HL-60 (cell line): Measurements from ENCODE around the gene GATD1.

Experiments
- DNase-seq, 2 experiments: peaks; one replicate each; pipeline ENCODE4 v3.0.0-alpha.2; 2010 to 2020; ENCODE audit warnings: low read depth in 1 of 2, low spot score in 1 of 2
- H3K27ac ChIP-seq: fragments of 250-450 bp; sonication (Bioruptor Pico); replicated peaks from 2 replicates; pipeline ENCODE4 v1.5.1; 2020; ENCODE audit warnings: mild to moderate bottlenecking, moderate library complexity
- H3K27me3 ChIP-seq: fragments of 250-450 bp; sonication (Bioruptor Pico); 2 replicates; pipeline ENCODE4 v1.5.1; 2021; ENCODE audit warnings: mild to moderate bottlenecking, moderate library complexity; ENCODE audit not compliant: insufficient read depth, poor library complexity, severe bottlenecking
- H3K4me3 ChIP-seq: replicated peaks from 2 replicates; pipeline ENCODE4 v1.5.1; 2011; ENCODE audit warnings: mild to moderate bottlenecking, control low read depth, low read length; ENCODE audit not compliant: insufficient read depth
- GABPA ChIP-seq: IDR thresholded peaks from 2 replicates; pipeline ENCODE4 v1.6.1; 2012; ENCODE audit warnings: low read depth
- POLR2AphosphoS5 ChIP-seq: IDR thresholded peaks from 2 replicates; pipeline ENCODE4 v1.6.1; 2012; ENCODE audit warnings: low read depth
- SPI1 ChIP-seq: IDR thresholded peaks from 2 replicates; pipeline ENCODE4 v1.6.1; 2012; ENCODE audit warnings: low read depth, mild to moderate bottlenecking, borderline replicate concordance
- long read RNA-seq: library from polyadenylated mRNA; unstranded; transcript quantifications from one replicate; pipeline ENCODE4 v2.0.0, GENCODE V29; 2020
- TF ChIP-seq, protein P1 (sequence below): IDR thresholded peaks from 2 replicates; pipeline ENCODE4 v1.6.1; 2012; ENCODE audit warnings: low read depth; ENCODE audit not compliant: insufficient replicate concordance
- TF ChIP-seq, protein P2 (sequence below): IDR thresholded peaks from one replicate; pipeline ENCODE4 v1.5.1; 2011; ENCODE audit warnings: low read length, control low read depth, inconsistent platforms; ENCODE audit not compliant: insufficient read depth

The GATD1 gene, protein sequence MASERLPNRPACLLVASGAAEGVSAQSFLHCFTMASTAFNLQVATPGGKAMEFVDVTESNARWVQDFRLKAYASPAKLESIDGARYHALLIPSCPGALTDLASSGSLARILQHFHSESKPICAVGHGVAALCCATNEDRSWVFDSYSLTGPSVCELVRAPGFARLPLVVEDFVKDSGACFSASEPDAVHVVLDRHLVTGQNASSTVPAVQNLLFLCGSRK
- long read RNA-seq, full-length matches to known transcripts, result 13 of 16 reads
- long read RNA-seq, partial matches to known transcripts, result 1 of 16 reads
- long read RNA-seq, other reads (novel, unspliced or antisense), result 2 of 16 reads

DNA sequence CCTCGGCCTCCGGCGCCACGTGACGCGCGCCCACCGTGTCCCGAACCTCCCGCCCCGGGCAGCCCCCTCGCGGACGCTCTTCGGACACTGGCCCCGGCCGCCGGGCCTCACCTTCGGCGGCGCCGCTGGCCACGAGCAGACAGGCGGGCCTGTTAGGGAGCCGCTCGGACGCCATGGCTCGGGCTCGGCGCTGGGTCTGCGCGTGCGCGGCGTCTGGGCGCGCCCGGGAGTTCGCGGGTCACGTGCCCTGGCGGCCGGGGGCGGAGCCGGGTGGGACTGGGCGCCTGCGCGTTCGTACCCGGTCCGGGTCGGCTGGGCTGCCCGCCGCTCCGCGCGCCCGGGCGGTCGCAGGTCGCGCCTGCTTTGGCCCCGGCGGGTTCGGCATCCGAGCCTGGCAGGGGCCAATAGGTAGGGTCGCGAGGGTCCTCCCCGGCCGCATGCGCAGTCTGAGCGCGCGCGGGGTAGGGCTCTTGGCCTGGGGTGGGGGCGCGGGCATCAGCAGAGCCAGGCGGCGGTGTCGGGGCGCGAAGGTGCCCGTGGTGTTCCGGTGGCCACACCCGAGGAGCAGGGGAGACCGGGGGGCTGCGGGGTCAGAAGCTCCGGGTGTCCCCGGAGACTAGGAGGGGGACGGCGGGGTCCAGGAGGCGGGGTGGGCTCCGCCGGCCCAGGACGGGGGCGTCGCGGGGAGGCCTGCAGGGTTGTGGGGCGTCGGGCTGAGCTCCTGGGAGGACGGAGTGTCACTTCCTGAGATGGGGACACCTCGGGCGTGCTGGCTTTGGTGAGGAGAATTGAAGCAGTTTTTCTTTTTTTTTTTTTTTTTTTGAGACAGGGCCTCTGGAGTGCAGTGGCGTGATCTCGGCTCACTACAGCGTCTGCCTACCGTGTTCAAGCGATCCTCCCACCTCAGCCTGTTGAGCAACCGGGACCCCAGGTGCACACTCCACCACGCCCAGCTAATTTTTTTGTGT is at the start of gene GATD1:
Gene GATD1, minus strand, starts transcription at position 200 of the 968 bp plus-strand sequence. Its CDS starts 25 bp downstream, at position 175.
- TF ChIP-seq, protein P1, sequence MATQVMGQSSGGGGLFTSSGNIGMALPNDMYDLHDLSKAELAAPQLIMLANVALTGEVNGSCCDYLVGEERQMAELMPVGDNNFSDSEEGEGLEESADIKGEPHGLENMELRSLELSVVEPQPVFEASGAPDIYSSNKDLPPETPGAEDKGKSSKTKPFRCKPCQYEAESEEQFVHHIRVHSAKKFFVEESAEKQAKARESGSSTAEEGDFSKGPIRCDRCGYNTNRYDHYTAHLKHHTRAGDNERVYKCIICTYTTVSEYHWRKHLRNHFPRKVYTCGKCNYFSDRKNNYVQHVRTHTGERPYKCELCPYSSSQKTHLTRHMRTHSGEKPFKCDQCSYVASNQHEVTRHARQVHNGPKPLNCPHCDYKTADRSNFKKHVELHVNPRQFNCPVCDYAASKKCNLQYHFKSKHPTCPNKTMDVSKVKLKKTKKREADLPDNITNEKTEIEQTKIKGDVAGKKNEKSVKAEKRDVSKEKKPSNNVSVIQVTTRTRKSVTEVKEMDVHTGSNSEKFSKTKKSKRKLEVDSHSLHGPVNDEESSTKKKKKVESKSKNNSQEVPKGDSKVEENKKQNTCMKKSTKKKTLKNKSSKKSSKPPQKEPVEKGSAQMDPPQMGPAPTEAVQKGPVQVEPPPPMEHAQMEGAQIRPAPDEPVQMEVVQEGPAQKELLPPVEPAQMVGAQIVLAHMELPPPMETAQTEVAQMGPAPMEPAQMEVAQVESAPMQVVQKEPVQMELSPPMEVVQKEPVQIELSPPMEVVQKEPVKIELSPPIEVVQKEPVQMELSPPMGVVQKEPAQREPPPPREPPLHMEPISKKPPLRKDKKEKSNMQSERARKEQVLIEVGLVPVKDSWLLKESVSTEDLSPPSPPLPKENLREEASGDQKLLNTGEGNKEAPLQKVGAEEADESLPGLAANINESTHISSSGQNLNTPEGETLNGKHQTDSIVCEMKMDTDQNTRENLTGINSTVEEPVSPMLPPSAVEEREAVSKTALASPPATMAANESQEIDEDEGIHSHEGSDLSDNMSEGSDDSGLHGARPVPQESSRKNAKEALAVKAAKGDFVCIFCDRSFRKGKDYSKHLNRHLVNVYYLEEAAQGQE, result peak; percentile 43
- TF ChIP-seq SPI1, result no peak
- peak; percentile 51; the same call in 1 of the 2 replicates for TF ChIP-seq POLR2AphosphoS5
- Histone ChIP-seq H3K27ac (peak within 1 kb of the TSS; percentile 84), H3K27me3 (no peaks in the 10 kb centered on the region), H3K4me3 (peak within 1 kb of the TSS; percentile 72)
- peak; percentile 85 to 88 for DNase-seq

DNA sequence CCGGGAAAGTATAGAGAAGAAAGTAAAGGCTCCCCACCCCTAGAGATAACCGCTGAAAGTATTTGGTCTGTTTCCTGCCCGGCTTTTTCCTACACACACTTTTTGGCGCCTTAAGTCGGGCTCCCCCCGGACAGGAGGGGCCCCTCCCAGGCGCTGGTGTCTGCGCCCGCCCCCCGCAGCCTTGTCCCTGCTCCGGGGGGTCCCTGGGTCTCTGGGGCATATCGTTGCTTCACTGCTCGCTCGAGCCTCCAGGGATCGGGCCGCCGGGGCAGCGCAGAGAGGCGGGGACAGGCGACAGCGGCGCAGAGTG is 49.5 kb upstream of the GATD1 start:
- H3K4me3 ChIP-seq, result peak overlapping the region; percentile 46
- peak overlapping the region; percentile 65 for H3K27ac ChIP-seq
- TF ChIP-seq GABPA (no peak), SPI1 (no peak), POLR2AphosphoS5 (no peak)
- TF ChIP-seq, protein P2, sequence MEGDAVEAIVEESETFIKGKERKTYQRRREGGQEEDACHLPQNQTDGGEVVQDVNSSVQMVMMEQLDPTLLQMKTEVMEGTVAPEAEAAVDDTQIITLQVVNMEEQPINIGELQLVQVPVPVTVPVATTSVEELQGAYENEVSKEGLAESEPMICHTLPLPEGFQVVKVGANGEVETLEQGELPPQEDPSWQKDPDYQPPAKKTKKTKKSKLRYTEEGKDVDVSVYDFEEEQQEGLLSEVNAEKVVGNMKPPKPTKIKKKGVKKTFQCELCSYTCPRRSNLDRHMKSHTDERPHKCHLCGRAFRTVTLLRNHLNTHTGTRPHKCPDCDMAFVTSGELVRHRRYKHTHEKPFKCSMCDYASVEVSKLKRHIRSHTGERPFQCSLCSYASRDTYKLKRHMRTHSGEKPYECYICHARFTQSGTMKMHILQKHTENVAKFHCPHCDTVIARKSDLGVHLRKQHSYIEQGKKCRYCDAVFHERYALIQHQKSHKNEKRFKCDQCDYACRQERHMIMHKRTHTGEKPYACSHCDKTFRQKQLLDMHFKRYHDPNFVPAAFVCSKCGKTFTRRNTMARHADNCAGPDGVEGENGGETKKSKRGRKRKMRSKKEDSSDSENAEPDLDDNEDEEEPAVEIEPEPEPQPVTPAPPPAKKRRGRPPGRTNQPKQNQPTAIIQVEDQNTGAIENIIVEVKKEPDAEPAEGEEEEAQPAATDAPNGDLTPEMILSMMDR, result no peak
- TF ChIP-seq, protein P1, result no peak
- DNase-seq, result no peak
- H3K27me3 ChIP-seq, result peaks cover 9% of the 10 kb centered on the region

DNA sequence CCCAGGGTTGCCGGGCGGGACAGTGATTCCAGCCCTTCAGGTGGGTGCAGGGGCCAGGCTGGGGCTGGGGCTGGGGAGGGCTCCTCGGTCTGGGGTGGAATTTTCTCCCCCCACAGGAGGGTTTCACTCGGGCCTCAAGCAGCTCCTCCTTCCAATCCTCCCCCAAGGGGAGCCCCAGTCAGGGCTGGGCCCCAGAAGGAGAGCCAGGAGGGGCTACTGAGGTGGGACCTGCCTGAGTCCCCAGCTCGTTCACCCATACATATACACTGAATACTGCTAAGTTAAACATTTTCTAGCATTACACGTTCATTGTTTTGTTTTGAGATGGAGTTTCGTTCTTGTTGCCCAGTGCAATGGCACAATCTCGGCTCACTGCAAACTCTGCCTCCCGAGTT is 48.9 kb upstream of the GATD1 start:
- Histone ChIP-seq H3K4me3 (no peak overlapping the region), H3K27ac (peak overlapping the region; percentile 65; the same call in 1 of the 2 replicates), H3K27me3 (peaks cover 9% of the 10 kb centered on the region)
- TF ChIP-seq GABPA, result no peak
- no peak for TF ChIP-seq SPI1
- TF ChIP-seq, protein P1, result no peak
- TF ChIP-seq, protein P2, result no peak
- no peak for TF ChIP-seq POLR2AphosphoS5
- no peak for DNase-seq
